CD4-positive, alpha-beta T cell (primary cell): Measurements from ENCODE around the gene CDCA8. TPM values are rescaled to one million over a fixed set of nuclear protein-coding genes. Genes with fewer than 3 reads are reported as not detected.

ENCODE experiments used
- ATAC-seq: fragments of 200-7000 bp; cut with Tn5 transposase; one replicate; pipeline ENCODE4 v1.10.0; 2022; ENCODE audit warnings: mild to moderate bottlenecking; ENCODE audit not compliant: poor library complexity
- CTCF ChIA-PET: fragments of 350-600 bp; sonication (Branson Sonifier 250); formaldehyde crosslinking; loops from one replicate; lab custom pipeline; 2021; ENCODE audit warnings: antibody characterized with exemption, inconsistent platforms; lab: Charles Lee
- POLR2A ChIA-PET: fragments of 350-600 bp; sonication (Branson Sonifier 250); formaldehyde crosslinking; loops from one replicate; lab custom pipeline; 2021; ENCODE audit warnings: antibody characterized with exemption, inconsistent platforms; lab: Charles Lee
- DNase-seq, 14 experiments: peaks; one replicate each; pipeline ENCODE4 v3.0.0-alpha.2; 2013 to 2020; ENCODE audit warnings: mixed read lengths in 2 of 14
- H3K27ac ChIP-seq, 2 donors: one replicate each; pipeline versions ENCODE4 v1.5.1 to v1.7.0; 2013; ENCODE audit warnings: low read length in 2 of 2, low read depth in 1 of 2, mild to moderate bottlenecking in 1 of 2
- H3K27me3 ChIP-seq, 2 experiments: 1 replicate in 1 of 2; 2 replicates in 1 of 2; pipeline versions ENCODE4 v1.6.1 to v1.7.0; 2013; ENCODE audit warnings: low read length in 2 of 2, control low read depth in 1 of 2, mild to moderate bottlenecking in 1 of 2, moderate library complexity in 1 of 2; ENCODE audit not compliant: insufficient read depth in 2 of 2, control insufficient read depth in 1 of 2
- H3K36me3 ChIP-seq: one replicate; pipeline ENCODE4 v1.6.1; 2013; ENCODE audit warnings: low read length, control low read depth; ENCODE audit not compliant: insufficient read depth
- H3K4me1 ChIP-seq: one replicate; pipeline ENCODE4 v1.6.1; 2013; ENCODE audit warnings: low read length, control low read depth; ENCODE audit not compliant: insufficient read depth
- H3K4me3 ChIP-seq: one replicate; pipeline ENCODE4 v1.5.1; 2013; ENCODE audit warnings: mild to moderate bottlenecking, low read length, moderate library complexity
- H3K9me3 ChIP-seq, 2 experiments: 1 replicate in 1 of 2; 2 replicates in 1 of 2; pipeline versions ENCODE4 v1.6.1 to v1.7.0; 2013; ENCODE audit warnings: low read length in 2 of 2, mild to moderate bottlenecking in 2 of 2, control low read depth in 1 of 2, moderate library complexity in 1 of 2; ENCODE audit not compliant: control insufficient read depth in 1 of 2, insufficient read depth in 1 of 2
- H3K27ac Mint-ChIP-seq: one replicate; pipeline ENCODE4 v1.8.0; 2020; ENCODE audit warnings: mixed read lengths
- H3K27me3 Mint-ChIP-seq: one replicate; pipeline ENCODE4 v1.8.0; 2021; ENCODE audit warnings: mixed read lengths
- H3K36me3 Mint-ChIP-seq: one replicate; pipeline ENCODE4 v1.8.0; 2021; ENCODE audit warnings: low read depth, mixed read lengths
- H3K4me1 Mint-ChIP-seq: one replicate; pipeline ENCODE4 v1.8.0; 2021; ENCODE audit warnings: low read depth, mixed read lengths
- H3K4me3 Mint-ChIP-seq: one replicate; pipeline ENCODE4 v1.8.0; 2020; ENCODE audit warnings: mild to moderate bottlenecking, mixed read lengths
- H3K9me3 Mint-ChIP-seq: one replicate; pipeline ENCODE4 v1.8.0; 2020; ENCODE audit warnings: mixed read lengths
- intact Hi-C, 2 experiments: fragments of 100-400 bp; cut with DNase I in 1 of 2; cut with micrococcal nuclease in 1 of 2; formaldehyde crosslinking; loops; one replicate each; pipeline versions ENCODE4 v1.15.1 to v1.9.0; 2023 to 2025; cut with DNase I, micrococcal nuclease
- total RNA-seq, 174 experiments: library from RNA in 2 of 174; stranded (reverse) in 2 of 174; gene quantifications; one replicate each; pipeline ENCODE4 v1.2.3 and lab custom pipeline; 2021 to 2026
- TF ChIP-seq, protein P1 (sequence below): fragments of 200-600 bp; IDR thresholded peaks from one replicate; pipeline ENCODE4 v1.8.0; 2022; ENCODE audit warnings: antibody characterized with exemption, mild to moderate bottlenecking

Gene CDCA8
- total RNA-seq, 2 experiments from 2014 or later, result 0.25 to 0.36 TPM

DNA sequence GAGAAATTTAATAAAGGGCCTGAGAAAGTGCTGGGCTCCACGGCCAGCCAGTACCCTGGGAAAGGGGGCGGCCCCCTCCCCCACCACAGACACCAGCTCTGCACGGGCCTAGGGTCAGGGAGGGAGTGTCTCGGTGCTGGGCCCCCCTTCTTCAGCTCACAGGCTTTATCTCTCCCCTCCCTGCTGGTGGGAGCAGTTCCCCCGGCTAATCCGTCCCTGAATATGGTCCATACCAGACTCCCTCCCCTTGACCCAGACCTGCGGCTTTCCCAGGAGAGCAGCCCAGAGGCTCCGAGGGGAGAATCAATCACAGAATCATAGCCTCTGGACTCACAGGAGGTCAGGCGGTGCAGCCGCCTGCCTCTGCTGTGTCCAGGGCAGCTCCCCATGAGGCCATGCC lies 31.7 kb upstream of the CDCA8 start:
- H3K4me1 ChIP-seq, result no peaks in the 10 kb centered on the region
- no peaks in the 10 kb centered on the region for H3K36me3 Mint-ChIP-seq
- ChIA-PET POLR2A (no interaction called here), CTCF (no interaction called here)
- H3K27me3 ChIP-seq, result peaks cover 0 to 4% of the 10 kb centered on the region in 2 experiments
- peaks cover 4% of the 10 kb centered on the region for H3K27me3 Mint-ChIP-seq
- ATAC-seq (no peak), DNase-seq (no peak)
- H3K36me3 ChIP-seq, result no peaks in the 10 kb centered on the region
- TF ChIP-seq, protein P1, sequence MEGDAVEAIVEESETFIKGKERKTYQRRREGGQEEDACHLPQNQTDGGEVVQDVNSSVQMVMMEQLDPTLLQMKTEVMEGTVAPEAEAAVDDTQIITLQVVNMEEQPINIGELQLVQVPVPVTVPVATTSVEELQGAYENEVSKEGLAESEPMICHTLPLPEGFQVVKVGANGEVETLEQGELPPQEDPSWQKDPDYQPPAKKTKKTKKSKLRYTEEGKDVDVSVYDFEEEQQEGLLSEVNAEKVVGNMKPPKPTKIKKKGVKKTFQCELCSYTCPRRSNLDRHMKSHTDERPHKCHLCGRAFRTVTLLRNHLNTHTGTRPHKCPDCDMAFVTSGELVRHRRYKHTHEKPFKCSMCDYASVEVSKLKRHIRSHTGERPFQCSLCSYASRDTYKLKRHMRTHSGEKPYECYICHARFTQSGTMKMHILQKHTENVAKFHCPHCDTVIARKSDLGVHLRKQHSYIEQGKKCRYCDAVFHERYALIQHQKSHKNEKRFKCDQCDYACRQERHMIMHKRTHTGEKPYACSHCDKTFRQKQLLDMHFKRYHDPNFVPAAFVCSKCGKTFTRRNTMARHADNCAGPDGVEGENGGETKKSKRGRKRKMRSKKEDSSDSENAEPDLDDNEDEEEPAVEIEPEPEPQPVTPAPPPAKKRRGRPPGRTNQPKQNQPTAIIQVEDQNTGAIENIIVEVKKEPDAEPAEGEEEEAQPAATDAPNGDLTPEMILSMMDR, result no peak
- H3K9me3 ChIP-seq, result peaks cover 0 to 7% of the 10 kb centered on the region in 2 experiments
- no peak overlapping the region for H3K4me3 ChIP-seq
- H3K27ac Mint-ChIP-seq, result no peak overlapping the region
- intact Hi-C loops, result no loop called here
- H3K9me3 Mint-ChIP-seq, result no peaks in the 10 kb centered on the region
- H3K27ac ChIP-seq, result no peak overlapping the region
- H3K4me3 Mint-ChIP-seq, result no peak overlapping the region
- H3K4me1 Mint-ChIP-seq, result no peaks in the 10 kb centered on the region

- no peaks in the 10 kb centered on the region for H3K36me3 Mint-ChIP-seq
- ChIA-PET POLR2A (no interaction called here), CTCF (no interaction called here)
- no peaks in the 10 kb centered on the region for H3K4me1 ChIP-seq
- no peaks in the 10 kb centered on the region for H3K4me1 Mint-ChIP-seq
- no peak overlapping the region for H3K27ac Mint-ChIP-seq
- ATAC-seq (no peak), DNase-seq (no peak)
- peaks cover 4% of the 10 kb centered on the region for H3K27me3 Mint-ChIP-seq
- peaks cover 0 to 7% of the 10 kb centered on the region in 2 experiments for H3K9me3 ChIP-seq
- H3K36me3 ChIP-seq, result no peaks in the 10 kb centered on the region
- H3K27ac ChIP-seq, result no peak overlapping the region
- H3K4me3 ChIP-seq, result no peak overlapping the region
- H3K9me3 Mint-ChIP-seq, result no peaks in the 10 kb centered on the region
- no peak overlapping the region for H3K4me3 Mint-ChIP-seq
- H3K27me3 ChIP-seq, result peaks cover 0 to 4% of the 10 kb centered on the region in 2 experiments
- TF ChIP-seq, protein P1, result no peak
- intact Hi-C loops, result no loop called here
These were observed 30.9 kb upstream of the CDCA8 start for GRCh38 chr1:37661401-37661800.

DNA sequence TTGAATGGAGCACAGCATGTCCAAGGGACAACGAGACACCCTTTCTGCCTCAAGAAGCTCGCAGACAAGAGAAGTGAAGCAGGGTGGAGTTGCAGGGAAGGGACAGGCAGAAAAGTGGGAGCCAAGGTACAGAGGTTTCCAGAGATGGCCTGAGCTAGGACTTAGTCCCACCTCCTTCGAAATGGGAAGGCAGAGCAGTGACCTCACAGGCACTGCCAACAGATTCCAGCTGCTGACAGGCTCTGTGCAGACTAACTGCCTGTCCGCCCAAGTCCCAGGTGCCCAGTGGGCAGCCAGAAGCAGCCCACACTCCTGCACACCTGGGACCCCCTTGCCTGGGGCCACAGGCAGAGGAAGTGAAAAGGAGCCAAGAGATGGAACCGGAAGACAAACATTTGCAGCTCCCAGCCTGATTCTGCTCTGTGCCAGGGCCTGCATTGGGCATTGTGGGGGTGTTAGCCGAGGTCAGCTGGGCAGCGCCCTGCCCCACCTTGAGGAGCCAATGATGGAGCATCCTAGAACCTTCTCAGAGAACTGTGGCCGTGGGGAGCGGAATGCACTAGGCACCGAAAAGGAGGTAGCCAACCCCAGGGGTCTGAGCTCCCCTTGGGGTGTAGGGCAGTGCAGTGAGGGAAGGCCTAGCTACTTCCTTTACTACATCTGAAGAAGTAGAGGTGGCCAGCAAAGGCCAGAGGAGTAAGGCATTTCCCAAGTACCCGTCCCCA lies 30.1 kb upstream of the CDCA8 start:
- Histone ChIP-seq H3K36me3 (no peaks in the 10 kb centered on the region), H3K4me1 (no peaks in the 10 kb centered on the region), H3K4me3 (no peak overlapping the region), H3K27ac (no peak overlapping the region), H3K9me3 (peaks cover 0 to 7% of the 10 kb centered on the region in 2 experiments), H3K27me3 (peaks cover 0 to 6% of the 10 kb centered on the region in 2 experiments)
- CTCF ChIA-PET, result no interaction called here
- Mint-ChIP-seq H3K27ac (no peak overlapping the region), H3K4me1 (no peaks in the 10 kb centered on the region), H3K4me3 (no peak overlapping the region), H3K9me3 (no peaks in the 10 kb centered on the region), H3K36me3 (no peaks in the 10 kb centered on the region), H3K27me3 (peaks cover 4% of the 10 kb centered on the region)
- no peak for DNase-seq
- ATAC-seq, result no peak
- POLR2A ChIA-PET, result no interaction called here
- intact Hi-C loops, result no loop called here
- TF ChIP-seq, protein P1, result no peak
